Inferior parietal cortex (tissue), 1 donor: Measurements from ENCODE around the gene TPRG1L.
"Not testable (repeated sequence)": the region's sequence is repeated elsewhere in the genome, so short reads cannot be mapped to it uniquely, and the experiment has no call there.

Experiments used
- DNase-seq: peaks from one replicate; pipeline ENCODE4 v3.0.0-alpha.2; 2016; ENCODE audit errors: extremely low spot score

The TPRG1L gene

GRCh38 chr1:3624200-3625136 lies at the start of gene TPRG1L:
Gene TPRG1L, plus strand, starts transcription at chr1:3625015. Its CDS starts 58 bp downstream, at chr1:3625073.
- DNase-seq: peak; percentile 98

GRCh38 chr1:3575515-3575914 lies 49.3 kb upstream of the TPRG1L start:
- not testable (repeated sequence) for DNase-seq

- DNase-seq: no peak
These were observed 48.8 kb upstream of the TPRG1L start for GRCh38 chr1:3575993-3576392.

- DNase-seq: peak; percentile 6
These were observed 47.5 kb upstream of the TPRG1L start for GRCh38 chr1:3577300-3577699.

- no peak for DNase-seq
These were observed 46.9 kb upstream of the TPRG1L start for GRCh38 chr1:3577711-3578432.

GRCh38 chr1:3578433-3578805 lies 46.4 kb upstream of the TPRG1L start:
- DNase-seq: no peak

GRCh38 chr1:3578906-3579305 lies 45.9 kb upstream of the TPRG1L start:
- DNase-seq: no peak

GRCh38 chr1:3579626-3580025 lies 45.2 kb upstream of the TPRG1L start:
- no peak for DNase-seq

GRCh38 chr1:3580231-3580630 lies 44.6 kb upstream of the TPRG1L start:
- DNase-seq: no peak

GRCh38 chr1:3581296-3582036 lies 43.3 kb upstream of the TPRG1L start:
- DNase-seq: no peak

GRCh38 chr1:3583751-3584150 lies 41.1 kb upstream of the TPRG1L start:
- DNase-seq: not testable (repeated sequence)

GRCh38 chr1:3584915-3585314 lies 39.9 kb upstream of the TPRG1L start:
- no peak for DNase-seq

- DNase-seq: not testable (repeated sequence)
These were observed 39.4 kb upstream of the TPRG1L start for GRCh38 chr1:3585353-3585868.

GRCh38 chr1:3585940-3586568 lies 38.8 kb upstream of the TPRG1L start:
- no peak for DNase-seq

- DNase-seq: peak; percentile 17
These were observed 37.6 kb upstream of the TPRG1L start for GRCh38 chr1:3586986-3587759.

- DNase-seq: no peak
These were observed 36.4 kb upstream of the TPRG1L start for GRCh38 chr1:3588395-3588794.

GRCh38 chr1:3590139-3590763 lies 34.6 kb upstream of the TPRG1L start:
- DNase-seq: no peak

- no peak for DNase-seq
These were observed 33.6 kb upstream of the TPRG1L start for GRCh38 chr1:3590951-3591865.

GRCh38 chr1:3593334-3593733 lies 31.5 kb upstream of the TPRG1L start:
- no peak for DNase-seq
